Mesothelial cell of epicardium (in vitro differentiated cells): Measurements from ENCODE around the gene EYS. TPM values are rescaled to one million over a fixed set of nuclear protein-coding genes. Genes with fewer than 3 reads are reported as not detected.

ENCODE experiments used
- DNase-seq, 2 experiments: peaks; one replicate each; pipeline ENCODE4 v3.0.0; 2021; ENCODE audit warnings: low spot score in 2 of 2; ENCODE audit not compliant: unreplicated experiment in 2 of 2
- H3K27ac Mint-ChIP-seq: 2 replicates; pipeline ENCODE4 v1.8.0; 2021; ENCODE audit warnings: mixed read lengths
- H3K27me3 Mint-ChIP-seq: 2 replicates; pipeline ENCODE4 v1.8.0; 2021; ENCODE audit warnings: low read depth, mixed read lengths
- H3K36me3 Mint-ChIP-seq: 2 replicates; pipeline ENCODE4 v1.8.0; 2021; ENCODE audit warnings: mixed read lengths
- H3K4me1 Mint-ChIP-seq: 2 replicates; pipeline ENCODE4 v1.8.0; 2021; ENCODE audit warnings: mixed read lengths
- H3K4me3 Mint-ChIP-seq: 2 replicates; pipeline ENCODE4 v1.8.0; 2021; ENCODE audit warnings: mild to moderate bottlenecking, moderate library complexity, mixed read lengths
- H3K9me3 Mint-ChIP-seq: 2 replicates; pipeline ENCODE4 v1.8.0; 2021; ENCODE audit warnings: mixed read lengths
- CTCF ChIP-seq: fragments of 200-600 bp; sonication (generic); IDR thresholded peaks from one replicate; pipeline ENCODE4 v1.5.0; 2021; ENCODE audit warnings: antibody characterized with exemption; ENCODE audit not compliant: unreplicated experiment
- total RNA-seq: library from RNA; stranded (reverse); gene quantifications from 3 replicates; pipeline ENCODE4 v1.2.1, GENCODE V29; 2021

The EYS gene
- total RNA-seq, 1 donor from 2014 or later = 0.69 TPM

GRCh38 chr6:64553249-64553786 is 1153.7 kb downstream of the EYS start:
- Mint-ChIP-seq H3K27ac (no peak overlapping the region), H3K27me3 (no peaks in the 10 kb centered on the region), H3K36me3 (no peaks in the 10 kb centered on the region), H3K4me1 (peaks cover 2% of the 10 kb centered on the region), H3K4me3 (no peak overlapping the region), H3K9me3 (peaks cover 3% of the 10 kb centered on the region)
- no peak for DNase-seq
- TF ChIP-seq CTCF = no peak

- no peak for DNase-seq
- peaks cover 14% of the 10 kb centered on the region for H3K9me3 Mint-ChIP-seq
- no peaks in the 10 kb centered on the region for H3K27me3 Mint-ChIP-seq
- H3K4me1 Mint-ChIP-seq = no peaks in the 10 kb centered on the region
- no peaks in the 10 kb centered on the region for H3K36me3 Mint-ChIP-seq
- H3K27ac Mint-ChIP-seq = no peak overlapping the region
- no peak overlapping the region for H3K4me3 Mint-ChIP-seq
- no peak for TF ChIP-seq CTCF
These were observed 1159.3 kb downstream of the EYS start for GRCh38 chr6:64547594-64548268.

GRCh38 chr6:64539917-64540316 is 1167.1 kb downstream of the EYS start:
- DNase-seq = no peak
- Mint-ChIP-seq H3K4me3 (no peak overlapping the region), H3K27me3 (no peaks in the 10 kb centered on the region), H3K9me3 (peaks cover 8% of the 10 kb centered on the region), H3K4me1 (no peaks in the 10 kb centered on the region), H3K36me3 (no peaks in the 10 kb centered on the region), H3K27ac (no peak overlapping the region)
- no peak for TF ChIP-seq CTCF

GRCh38 chr6:64538722-64539121 is 1168.3 kb downstream of the EYS start:
- DNase-seq = no peak
- Mint-ChIP-seq H3K4me3 (no peak overlapping the region), H3K27me3 (no peaks in the 10 kb centered on the region), H3K36me3 (no peaks in the 10 kb centered on the region), H3K4me1 (no peaks in the 10 kb centered on the region), H3K27ac (no peak overlapping the region), H3K9me3 (no peaks in the 10 kb centered on the region)
- no peak for TF ChIP-seq CTCF

GRCh38 chr6:64527899-64528298 is 1179.1 kb downstream of the EYS start:
- Mint-ChIP-seq H3K9me3 (peaks cover 19% of the 10 kb centered on the region), H3K27me3 (no peaks in the 10 kb centered on the region), H3K27ac (no peak overlapping the region), H3K36me3 (no peaks in the 10 kb centered on the region), H3K4me3 (no peak overlapping the region), H3K4me1 (no peaks in the 10 kb centered on the region)
- DNase-seq = no peak
- no peak for TF ChIP-seq CTCF
